ENCODE results near the gene TEDC2. TPM values are rescaled to one million over a fixed set of nuclear protein-coding genes. Genes with fewer than 3 reads are reported as not detected.

The TEDC2 gene
- total RNA-seq, 4 donors from 2014 or later, result 0.83 to 0.96 TPM; not detected in 2

- DNase-seq, result peak; percentile 32 to 35
- H3K36me3 ChIP-seq, result no peaks in the 10 kb centered on the region
- peaks cover 26 to 55% of the 10 kb centered on the region in 2 donors for H3K4me1 ChIP-seq
- WGBS, 2 donors, result no CpG with 5 or more reads among the region's 59 CpGs
- TF ChIP-seq CTCF (IDR thresholded peaks at IDR 0.05), result no peak
- no peak for TF ChIP-seq POLR2A (IDR thresholded peaks at IDR 0.05)
- intact Hi-C loops (cut with DNase I), result no loop called here
- peak within 1 kb of the TSS in 1 of 3 donors; percentile 18 for H3K4me3 ChIP-seq (replicated peaks in 1 of 3)
- no peaks in the 10 kb centered on the region for H3K9me3 ChIP-seq
- no peaks in the 10 kb centered on the region for H3K27me3 ChIP-seq
- no peak within 1 kb of the TSS for H3K27ac ChIP-seq
These were observed 11.2 kb downstream of the TEDC2 start, which contains the start of gene NTN3 for GRCh38 chr16:2471016-2471652. TSS of gene NTN3 (plus strand) at chr16:2471297. CDS start at chr16:2471702, 405 bp downstream.

GRCh38 chr16:2471653-2472487 is 12.0 kb downstream of the TEDC2 start:
- peak overlapping the region in 1 of 3 donors; percentile 18 for H3K4me3 ChIP-seq (replicated peaks in 1 of 3)
- 74 to 90% methylated on average over 10 to 19 of the region's 61 CpGs for WGBS, 2 donors
- intact Hi-C loops (cut with DNase I), result no loop called here
- DNase-seq, result peak in 1 of 2 donors; percentile 10
- H3K27ac ChIP-seq, result no peak overlapping the region
- TF ChIP-seq POLR2A (IDR thresholded peaks at IDR 0.05), result no peak
- no peak for TF ChIP-seq CTCF (IDR thresholded peaks at IDR 0.05)
- H3K36me3 ChIP-seq, result no peaks in the 10 kb centered on the region
- no peaks in the 10 kb centered on the region for H3K9me3 ChIP-seq
- no peaks in the 10 kb centered on the region for H3K27me3 ChIP-seq
- H3K4me1 ChIP-seq, result peaks cover 31 to 60% of the 10 kb centered on the region in 2 donors

- intact Hi-C loops (cut with DNase I), result no loop called here
- Histone ChIP-seq H3K4me3 (replicated peaks in 1 of 3) (no peak overlapping the region), H3K27ac (no peak overlapping the region), H3K27me3 (no peaks in the 10 kb centered on the region), H3K9me3 (no peaks in the 10 kb centered on the region), H3K36me3 (no peaks in the 10 kb centered on the region), H3K4me1 (peaks cover 31 to 62% of the 10 kb centered on the region in 2 donors)
- DNase-seq, result no peak
- 96 to 100% methylated on average over 13 to 16 of the region's 27 CpGs for WGBS, 2 donors
- no peak for TF ChIP-seq POLR2A (IDR thresholded peaks at IDR 0.05)
- TF ChIP-seq CTCF (IDR thresholded peaks at IDR 0.05), result no peak
These were observed 12.6 kb downstream of the TEDC2 start for GRCh38 chr16:2472488-2472864.

GRCh38 chr16:2472885-2473445 is 13.1 kb downstream of the TEDC2 start:
- H3K4me1 ChIP-seq, result peaks cover 31 to 62% of the 10 kb centered on the region in 2 donors
- no peak for DNase-seq
- no peak overlapping the region for H3K27ac ChIP-seq
- H3K27me3 ChIP-seq, result no peaks in the 10 kb centered on the region
- TF ChIP-seq CTCF (IDR thresholded peaks at IDR 0.05) (no peak), POLR2A (IDR thresholded peaks at IDR 0.05) (no peak)
- intact Hi-C loops (cut with DNase I), result no loop called here
- H3K36me3 ChIP-seq, result no peaks in the 10 kb centered on the region
- H3K4me3 ChIP-seq (replicated peaks in 1 of 3), result no peak overlapping the region
- 90 to 96% methylated on average over 7 to 13 of the region's 14 CpGs for WGBS, 2 donors
- H3K9me3 ChIP-seq, result no peaks in the 10 kb centered on the region
